ENCODE measurements around the gene LDLRAD1.

Gene LDLRAD1

GRCh38 chr1:53987880-53988279 lies 30.1 kb downstream of the LDLRAD1 start:
- no peaks in the 10 kb centered on the region for H3K4me1 ChIP-seq (ENCODE audit: insufficient read depth, insufficient read length)
- H3K9me3 ChIP-seq (ENCODE audit: insufficient read depth, low read length): peaks cover 15% of the 10 kb centered on the region; the same call in 1 of the 2 replicates
- H3K27me3 ChIP-seq (ENCODE audit: insufficient read depth, insufficient read length): no peaks in the 10 kb centered on the region
- TF ChIP-seq YY1 (IDR thresholded peaks at IDR 0.05; ENCODE audit: insufficient read depth, insufficient read length): no peak
- no peak for TF ChIP-seq SUZ12 (IDR thresholded peaks at IDR 0.05; ENCODE audit: extremely low read depth, insufficient read depth, insufficient read length)
- TF ChIP-seq ZNF274 (IDR thresholded peaks at IDR 0.05; ENCODE audit: low read depth, low read length): no peak
- H3K9ac ChIP-seq (ENCODE audit: insufficient read length, low read depth): no peak overlapping the region
- H3K36me3 ChIP-seq (ENCODE audit: insufficient read depth, insufficient read length, low read length): no peaks in the 10 kb centered on the region
- no peak overlapping the region for H3K4me3 ChIP-seq (ENCODE audit: insufficient read length, low read depth)
- DNase-seq (ENCODE audit: low read depth, low spot score): no peak

- DNase-seq (ENCODE audit: low read depth, low spot score): no peak
- H3K4me3 ChIP-seq (ENCODE audit: insufficient read length, low read depth): no peak overlapping the region
- no peak overlapping the region for H3K9ac ChIP-seq (ENCODE audit: insufficient read length, low read depth)
- TF ChIP-seq SUZ12 (IDR thresholded peaks at IDR 0.05; ENCODE audit: extremely low read depth, insufficient read depth, insufficient read length) (no peak), YY1 (IDR thresholded peaks at IDR 0.05; ENCODE audit: insufficient read depth, insufficient read length) (no peak), ZNF274 (IDR thresholded peaks at IDR 0.05; ENCODE audit: low read depth, low read length) (no peak)
- H3K27me3 ChIP-seq (ENCODE audit: insufficient read depth, insufficient read length): no peaks in the 10 kb centered on the region
- H3K9me3 ChIP-seq (ENCODE audit: insufficient read depth, low read length): peaks cover under 1% of the 10 kb centered on the region; the same call in 1 of the 2 replicates
- no peaks in the 10 kb centered on the region for H3K36me3 ChIP-seq (ENCODE audit: insufficient read depth, insufficient read length, low read length)
- H3K4me1 ChIP-seq (ENCODE audit: insufficient read depth, insufficient read length): peaks cover under 1% of the 10 kb centered on the region
Measured at GRCh38 chr1:53986458-53986857, 31.5 kb downstream of the LDLRAD1 start.

- Histone ChIP-seq H3K9me3 (ENCODE audit: insufficient read depth, low read length) (no peaks in the 10 kb centered on the region), H3K36me3 (ENCODE audit: insufficient read depth, insufficient read length, low read length) (no peaks in the 10 kb centered on the region), H3K27me3 (ENCODE audit: insufficient read depth, insufficient read length) (no peaks in the 10 kb centered on the region), H3K4me3 (ENCODE audit: insufficient read length, low read depth) (no peak overlapping the region), H3K4me1 (ENCODE audit: insufficient read depth, insufficient read length) (peaks cover 8% of the 10 kb centered on the region), H3K9ac (ENCODE audit: insufficient read length, low read depth) (no peak overlapping the region)
- TF ChIP-seq ZNF274 (IDR thresholded peaks at IDR 0.05; ENCODE audit: low read depth, low read length) (no peak), SUZ12 (IDR thresholded peaks at IDR 0.05; ENCODE audit: extremely low read depth, insufficient read depth, insufficient read length) (no peak), YY1 (IDR thresholded peaks at IDR 0.05; ENCODE audit: insufficient read depth, insufficient read length) (no peak)
- DNase-seq (ENCODE audit: low read depth, low spot score): no peak
Measured at GRCh38 chr1:53984726-53985125, 33.3 kb downstream of the LDLRAD1 start.

DNA sequence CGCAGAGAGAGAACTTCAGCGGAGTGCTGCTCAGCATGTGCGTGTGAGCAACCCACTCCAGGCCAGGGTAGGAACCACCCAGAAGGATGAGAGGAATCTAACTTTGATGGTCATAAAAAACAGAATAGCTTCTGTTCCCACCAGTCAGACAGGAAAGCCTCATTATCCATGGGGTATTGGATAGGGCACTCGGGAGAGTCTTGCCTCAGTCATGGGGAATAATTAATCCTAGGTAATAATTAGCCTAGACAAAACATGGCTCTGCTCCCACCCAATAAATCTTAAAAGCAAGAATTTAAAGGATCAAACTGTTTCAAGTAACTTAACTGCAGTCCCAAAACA lies 35.3 kb downstream of the LDLRAD1 start:
- H3K4me1 ChIP-seq (ENCODE audit: insufficient read depth, insufficient read length): peaks cover 10% of the 10 kb centered on the region
- peak overlapping the region; percentile 1 for H3K4me3 ChIP-seq (ENCODE audit: insufficient read length, low read depth)
- no peaks in the 10 kb centered on the region for H3K36me3 ChIP-seq (ENCODE audit: insufficient read depth, insufficient read length, low read length)
- DNase-seq (ENCODE audit: low read depth, low spot score): no peak
- no peaks in the 10 kb centered on the region for H3K27me3 ChIP-seq (ENCODE audit: insufficient read depth, insufficient read length)
- H3K9ac ChIP-seq (ENCODE audit: insufficient read length, low read depth): no peak overlapping the region
- H3K9me3 ChIP-seq (ENCODE audit: insufficient read depth, low read length): no peaks in the 10 kb centered on the region
- no peak for TF ChIP-seq YY1 (IDR thresholded peaks at IDR 0.05; ENCODE audit: insufficient read depth, insufficient read length)

- Histone ChIP-seq H3K27me3 (ENCODE audit: insufficient read depth, insufficient read length) (no peaks in the 10 kb centered on the region), H3K36me3 (ENCODE audit: insufficient read depth, insufficient read length, low read length) (no peaks in the 10 kb centered on the region), H3K9me3 (ENCODE audit: insufficient read depth, low read length) (no peaks in the 10 kb centered on the region), H3K4me3 (ENCODE audit: insufficient read length, low read depth) (no peak overlapping the region), H3K9ac (ENCODE audit: insufficient read length, low read depth) (peak overlapping the region; percentile 29), H3K4me1 (ENCODE audit: insufficient read depth, insufficient read length) (peaks cover 10% of the 10 kb centered on the region)
- TF ChIP-seq SUZ12 (IDR thresholded peaks at IDR 0.05; ENCODE audit: extremely low read depth, insufficient read depth, insufficient read length): no peak
- TF ChIP-seq YY1 (IDR thresholded peaks at IDR 0.05; ENCODE audit: insufficient read depth, insufficient read length): no peak
- TF ChIP-seq ZNF274 (IDR thresholded peaks at IDR 0.05; ENCODE audit: low read depth, low read length): no peak
- DNase-seq (ENCODE audit: low read depth, low spot score): peak; percentile 87
Measured at GRCh38 chr1:53982034-53982762, 35.8 kb downstream of the LDLRAD1 start.

DNA sequence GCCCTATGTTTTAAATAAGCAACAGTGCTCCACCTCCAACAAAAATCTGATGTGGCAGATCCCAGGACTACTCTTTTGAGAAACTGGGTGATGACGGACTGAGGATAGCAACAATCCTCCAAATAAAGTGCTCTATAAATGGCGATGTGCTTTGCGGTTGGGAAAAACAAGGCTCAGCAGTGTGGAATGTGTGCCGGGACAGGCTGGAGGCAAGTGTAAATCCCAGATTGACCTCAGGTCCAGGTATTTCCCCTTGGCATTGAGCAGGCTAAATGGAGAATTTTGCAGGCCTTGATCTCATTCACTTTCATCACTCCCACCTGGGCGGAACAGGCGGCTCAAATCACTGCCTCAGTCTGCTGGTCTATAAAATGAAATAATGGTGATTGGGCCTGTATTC lies 36.8 kb downstream of the LDLRAD1 start:
- Histone ChIP-seq H3K9me3 (ENCODE audit: insufficient read depth, low read length) (no peaks in the 10 kb centered on the region), H3K9ac (ENCODE audit: insufficient read length, low read depth) (no peak overlapping the region), H3K27me3 (ENCODE audit: insufficient read depth, insufficient read length) (no peaks in the 10 kb centered on the region), H3K4me3 (ENCODE audit: insufficient read length, low read depth) (no peak overlapping the region), H3K4me1 (ENCODE audit: insufficient read depth, insufficient read length) (peaks cover 10% of the 10 kb centered on the region), H3K36me3 (ENCODE audit: insufficient read depth, insufficient read length, low read length) (no peaks in the 10 kb centered on the region)
- TF ChIP-seq YY1 (IDR thresholded peaks at IDR 0.05; ENCODE audit: insufficient read depth, insufficient read length) (no peak), ZNF274 (IDR thresholded peaks at IDR 0.05; ENCODE audit: low read depth, low read length) (no peak), SUZ12 (IDR thresholded peaks at IDR 0.05; ENCODE audit: extremely low read depth, insufficient read depth, insufficient read length) (no peak)
- DNase-seq (ENCODE audit: low read depth, low spot score): no peak

GRCh38 chr1:53979712-53980450 lies 38.1 kb downstream of the LDLRAD1 start:
- no peak for DNase-seq (ENCODE audit: low read depth, low spot score)
- Histone ChIP-seq H3K27me3 (ENCODE audit: insufficient read depth, insufficient read length) (no peaks in the 10 kb centered on the region), H3K4me3 (ENCODE audit: insufficient read length, low read depth) (no peak overlapping the region), H3K36me3 (ENCODE audit: insufficient read depth, insufficient read length, low read length) (no peaks in the 10 kb centered on the region), H3K4me1 (ENCODE audit: insufficient read depth, insufficient read length) (peaks cover 10% of the 10 kb centered on the region), H3K9ac (ENCODE audit: insufficient read length, low read depth) (no peak overlapping the region), H3K9me3 (ENCODE audit: insufficient read depth, low read length) (no peaks in the 10 kb centered on the region)
- TF ChIP-seq ZNF274 (IDR thresholded peaks at IDR 0.05; ENCODE audit: low read depth, low read length) (no peak), YY1 (IDR thresholded peaks at IDR 0.05; ENCODE audit: insufficient read depth, insufficient read length) (no peak), SUZ12 (IDR thresholded peaks at IDR 0.05; ENCODE audit: extremely low read depth, insufficient read depth, insufficient read length) (no peak)

Measured in NT2/D1 (cell line).